ELR (cell line): ENCODE data around the gene CMTM4.

Experiments used
- DNase-seq: peaks from one replicate; pipeline ENCODE4 v3.0.0-alpha.2; 2015; ENCODE audit warnings: low read depth

The CMTM4 gene

GRCh38 chr16:66696669-66697630 lies at the start of gene CMTM4:
TSS of gene CMTM4 (minus strand) at chr16:66696743. CDS start at chr16:66696525, 218 bp downstream.
- DNase-seq: peak; percentile 86

GRCh38 chr16:66746048-66746447 lies 49.5 kb upstream of the CMTM4 start:
- DNase-seq: no peak

GRCh38 chr16:66741950-66742808 lies 45.6 kb upstream of the CMTM4 start:
- peak; percentile 26 for DNase-seq

GRCh38 chr16:66741169-66741900 lies 44.8 kb upstream of the CMTM4 start:
- peak; percentile 87 for DNase-seq

- peak; percentile 56 for DNase-seq
Observed at GRCh38 chr16:66740533-66740932, 44.0 kb upstream of the CMTM4 start.

GRCh38 chr16:66740010-66740409 lies 43.5 kb upstream of the CMTM4 start:
- DNase-seq: peak; percentile 64

- DNase-seq: peak; percentile 50
Observed at GRCh38 chr16:66735891-66736290, 39.3 kb upstream of the CMTM4 start.

- no peak for DNase-seq
Observed at GRCh38 chr16:66731101-66731500, 34.6 kb upstream of the CMTM4 start.

- DNase-seq: no peak
Observed at GRCh38 chr16:66728804-66729203, 32.3 kb upstream of the CMTM4 start.

- DNase-seq: peak; percentile 81
Observed at GRCh38 chr16:66728117-66728787, 31.7 kb upstream of the CMTM4 start.

- no peak for DNase-seq
Observed at GRCh38 chr16:66720766-66721165, 24.2 kb upstream of the CMTM4 start.

GRCh38 chr16:66719246-66719645 lies 22.7 kb upstream of the CMTM4 start:
- DNase-seq: no peak

GRCh38 chr16:66717776-66718175 lies 21.2 kb upstream of the CMTM4 start:
- DNase-seq: no peak

GRCh38 chr16:66717112-66717675 lies 20.7 kb upstream of the CMTM4 start:
- peak; percentile 58 for DNase-seq

GRCh38 chr16:66714654-66715307 lies 18.2 kb upstream of the CMTM4 start:
- peak; percentile 28 for DNase-seq

GRCh38 chr16:66714062-66714461 lies 17.5 kb upstream of the CMTM4 start:
- no peak for DNase-seq

GRCh38 chr16:66713076-66713475 lies 16.5 kb upstream of the CMTM4 start:
- DNase-seq: no peak

- DNase-seq: no peak
Observed at GRCh38 chr16:66712512-66712911, 16.0 kb upstream of the CMTM4 start.

- no peak for DNase-seq
Observed at GRCh38 chr16:66711581-66711980, 15.0 kb upstream of the CMTM4 start.

GRCh38 chr16:66706506-66706880 lies 9.9 kb upstream of the CMTM4 start:
- DNase-seq: no peak
